HepG2 (cell line): ENCODE data around the gene INO80. TPM values are rescaled to one million over a fixed set of nuclear protein-coding genes. Genes with fewer than 3 reads are reported as not detected.

Source experiments
- ATAC-seq: fragments of 200-7000 bp; cut with Tn5 transposase; 3 replicates; pipeline ENCODE4 v1.9.1; 2020; ENCODE audit warnings: mild to moderate bottlenecking, moderate library complexity
- BruUV-seq: library from RNA; stranded (reverse); fragments of 400-500 nt; replicated peaks from 2 replicates; lab custom pipeline; 2021; lab: Mats Ljungman, UMichigan
- CTCF ChIA-PET: fragments of 300-600 bp; formaldehyde crosslinking; extraction: SDS; loops from one replicate; lab custom pipeline; 2021; ENCODE audit warnings: low total read pairs, inconsistent platforms, low intra/inter-chr PET ratio; lab: Yijun Ruan, JAX
- POLR2A ChIA-PET: fragments of 350-600 bp; sonication (Branson Sonifier 250); formaldehyde crosslinking; loops from one replicate; lab custom pipeline; 2020; ENCODE audit warnings: antibody characterized with exemption, inconsistent platforms; lab: Yijun Ruan, JAX
- DNase-seq: peaks from one replicate; pipeline ENCODE4 v3.0.0-alpha.2; 2015; ENCODE audit warnings: low spot score
- FAIRE-seq: peaks from 3 replicates; lab custom pipeline; 2011; peaks lifted over from hg19 to GRCh38; lab: Jason Lieb, UNC
- H2AFZ ChIP-seq: one replicate; pipeline ENCODE4 v1.6.1; 2011; ENCODE audit warnings: low read length, inconsistent platforms
- H3K27ac ChIP-seq: fragments of 300-600 bp; 3 replicates; pipeline ENCODE4 v1.8.0; 2011; ENCODE audit warnings: mixed run types, mild to moderate bottlenecking, mixed read lengths, low read length, inconsistent platforms; ENCODE audit not compliant: insufficient read depth; ENCODE audit errors: extremely low read length
- H3K27me3 ChIP-seq, 2 experiments: fragments of 200-600 bp in 1 of 2; 2 replicates in 1 of 2; 3 replicates in 1 of 2; pipeline versions ENCODE4 v1.6.0 to v1.8.0; 2011; ENCODE audit warnings: low read length in 2 of 2, mild to moderate bottlenecking in 2 of 2, moderate library complexity in 2 of 2, inconsistent platforms in 1 of 2; ENCODE audit not compliant: insufficient read depth in 2 of 2, control insufficient read depth in 1 of 2
- H3K36me3 ChIP-seq, 2 experiments: fragments of 200-600 bp in 1 of 2; replicated peaks in 1 of 2; 2 replicates in 1 of 2; 3 replicates in 1 of 2; pipeline versions ENCODE4 v1.5.1 to v1.8.0; 2011; ENCODE audit warnings: low read length in 2 of 2, inconsistent platforms in 1 of 2; ENCODE audit not compliant: insufficient read depth in 2 of 2, control insufficient read depth in 1 of 2
- H3K4me1 ChIP-seq: 2 replicates; pipeline ENCODE4 v1.5.1; 2012; ENCODE audit warnings: low read length, inconsistent platforms; ENCODE audit not compliant: insufficient read depth
- H3K4me2 ChIP-seq: 2 replicates; pipeline ENCODE4 v1.6.0; 2011; ENCODE audit warnings: low read depth, low read length, inconsistent platforms
- H3K4me3 ChIP-seq, 3 experiments: fragments of 200-600 bp in 1 of 3; sonication (generic), shearing (Covaris generic) in 1 of 3; replicated peaks in 1 of 3; 2 replicates each; pipeline ENCODE4 v1.5.1; 2011 to 2016; ENCODE audit warnings: low read length in 3 of 3, inconsistent platforms in 2 of 3, low read depth in 2 of 3, mild to moderate bottlenecking in 2 of 3, control low read depth in 1 of 3, mixed read lengths in 1 of 3; ENCODE audit not compliant: insufficient read depth in 1 of 3
- H3K79me2 ChIP-seq: one replicate; pipeline ENCODE4 v1.6.1; 2011; ENCODE audit warnings: low read length, inconsistent platforms; ENCODE audit not compliant: insufficient read depth
- H3K9ac ChIP-seq: 2 replicates; pipeline ENCODE4 v1.6.0; 2011; ENCODE audit warnings: mild to moderate bottlenecking, low read depth, low read length, inconsistent platforms; ENCODE audit not compliant: insufficient read depth
- H3K9me3 ChIP-seq: 2 replicates; pipeline ENCODE4 v1.5.1; 2012; ENCODE audit warnings: mild to moderate bottlenecking, low read length
- H4K20me1 ChIP-seq: 2 replicates; pipeline ENCODE4 v1.6.0; 2011; ENCODE audit warnings: inconsistent platforms, mild to moderate bottlenecking, low read length, moderate library complexity; ENCODE audit not compliant: insufficient read depth
- HMGXB4 ChIP-seq, 2 experiments: sonication (generic) in 1 of 2; formaldehyde crosslinking in 1 of 2; IDR thresholded peaks; 2 replicates each; pipeline versions ENCODE4 v1.4.0 to v1.6.1; 2018 to 2020; ENCODE audit warnings: missing genetic modification reagents in 2 of 2, borderline replicate concordance in 1 of 2, low read depth in 1 of 2, mild to moderate bottlenecking in 1 of 2, missing biosample characterization in 1 of 2
- HOXA3 ChIP-seq: sonication (generic); formaldehyde crosslinking; IDR thresholded peaks from 2 replicates; pipeline ENCODE4 v1.5.0; 2020; ENCODE audit warnings: missing genetic modification reagents
- IKZF1 ChIP-seq: fragments of 450-650 bp; IDR thresholded peaks from 2 replicates; pipeline ENCODE4 v1.7.1; 2016
- PATZ1 ChIP-seq: sonication (generic); formaldehyde crosslinking; IDR thresholded peaks from 2 replicates; pipeline ENCODE4 v1.4.0; 2020; ENCODE audit warnings: missing genetic modification reagents
- REL ChIP-seq: sonication (generic); formaldehyde crosslinking; conservative IDR thresholded peaks from 2 replicates; pipeline ENCODE4 v1.8.0; 2022; ENCODE audit warnings: mild to moderate bottlenecking, missing genetic modification reagents, moderate library complexity
- RNF219 ChIP-seq: sonication (generic); formaldehyde crosslinking; IDR thresholded peaks from 2 replicates; pipeline ENCODE4 v1.5.0; 2020; ENCODE audit warnings: mild to moderate bottlenecking, missing genetic modification reagents
- SCMH1 ChIP-seq: sonication (generic); formaldehyde crosslinking; IDR thresholded peaks from 2 replicates; pipeline ENCODE4 v1.9.0; 2021; ENCODE audit warnings: missing genetic modification reagents, mild to moderate bottlenecking, borderline replicate concordance
- ZMYM4 ChIP-seq: sonication (generic); formaldehyde crosslinking; IDR thresholded peaks from 2 replicates; pipeline ENCODE4 v1.8.1; 2023; ENCODE audit warnings: mild to moderate bottlenecking, missing genetic modification reagents
- ZNF547 ChIP-seq: sonication (generic); formaldehyde crosslinking; IDR thresholded peaks from 2 replicates; pipeline ENCODE4 v1.5.1; 2020; ENCODE audit warnings: mild to moderate bottlenecking, missing genetic modification reagents
- WGBS: methylation state at CpG from one replicate; pipeline ENCODE4 v1.1.6; 2017; ENCODE audit warnings: low lambda C conversion rate; 5-methylcytosine and 5-hydroxymethylcytosine counted together
- in situ Hi-C: cut with HindIII; loops from 2 replicates; pipeline ENCODE4 v1.10.0; 2017; ENCODE audit warnings: low pct_unique_long_range_greater_than_20kb; ENCODE audit not compliant: extremely low pct_ligation_motif_present
- intact Hi-C: fragments of 100-400 bp; cut with micrococcal nuclease; formaldehyde crosslinking; loops from one replicate; pipeline ENCODE4 v1.10.0; 2022; ENCODE audit not compliant: unreplicated experiment
- polyA plus RNA-seq, 8 experiments: library from polyadenylated mRNA; depleted of rRNA in 3 of 8; stranded (reverse) in 7 of 8; unstranded in 1 of 8; fragments of >200 nt; fragmentation: Illumina TruSeq in 4 of 8; extraction: Trizol in 4 of 8; gene quantifications; 2 replicates each; pipeline versions ENCODE4 v1.2.1 to v1.2.3, GENCODE V29; 2011 to 2016; ENCODE audit warnings: low read depth in 4 of 8, missing spikeins in 1 of 8, mixed read lengths in 1 of 8; ENCODE audit not compliant: insufficient read depth in 1 of 8
- total RNA-seq, 5 experiments: library from RNA; depleted of rRNA; stranded (reverse); fragments of >200 nt; fragmentation: Illumina TruSeq; extraction: Trizol; gene quantifications; 2 replicates each; pipeline ENCODE4 v1.2.3, GENCODE V29; 2016; ENCODE audit warnings: low read depth in 1 of 5
- TF ChIP-seq, protein P1 (sequence below): sonication (generic); formaldehyde crosslinking; IDR thresholded peaks from 2 replicates; pipeline ENCODE4 v1.5.1; 2020; ENCODE audit warnings: mild to moderate bottlenecking, missing genetic modification reagents, borderline replicate concordance

INO80 gene
- total and polyA plus RNA-seq, 2 of the 13 experiments (the other 11 are each of a cell fraction or from before 2014, with no cell fraction given), result 3.6 to 14.8 TPM

DNA sequence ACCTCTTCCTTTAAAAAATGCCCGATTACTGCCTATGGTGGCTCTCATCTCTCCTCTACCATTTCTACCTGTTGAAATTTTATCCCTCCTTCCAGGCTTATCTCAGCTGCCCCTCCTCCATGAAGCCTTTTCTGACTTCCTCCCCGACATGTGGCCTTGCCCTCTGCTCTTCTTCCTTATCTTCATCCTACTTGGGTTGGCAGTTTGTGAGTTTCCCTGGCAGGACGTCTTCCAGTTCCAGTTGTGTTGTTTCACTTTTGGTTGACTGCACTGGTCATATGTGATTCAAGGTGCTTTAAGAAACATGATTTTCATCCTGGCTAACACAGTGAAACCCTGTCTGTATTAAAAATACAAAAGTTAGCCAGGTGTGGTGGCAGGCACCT, 182.6 kb downstream of the INO80 start:
- ChIA-PET POLR2A (interaction anchor here (1.3 to 1.9 kb wide), 2 partner anchors 8 to 24 kb away, joined by 3 to 7 read pairs; no protein-coding TSS in a partner anchor), CTCF (no interaction called here)
- no peaks in the 10 kb centered on the region for H3K36me3 ChIP-seq
- no peak overlapping the region for H3K9ac ChIP-seq
- in situ Hi-C loops, result no loop called here
- ATAC-seq, result no peak
- peak overlapping the region; percentile 96 for H3K4me2 ChIP-seq
- H2AFZ ChIP-seq, result no peak overlapping the region
- intact Hi-C loops, result no loop called here
- BruUV-seq, result no TSS peak
- FAIRE-seq, result no peak
- peaks cover 9 to 31% of the 10 kb centered on the region in 2 experiments for H3K27me3 ChIP-seq
- no peak overlapping the region for H3K27ac ChIP-seq
- no peak for DNase-seq
- H3K4me3 ChIP-seq, result peak overlapping the region in 1 of 3 experiments; percentile 70; a peak in 1 of 6 replicates
- no peaks in the 10 kb centered on the region for H3K79me2 ChIP-seq
- peaks cover 94% of the 10 kb centered on the region for H3K4me1 ChIP-seq
- no peaks in the 10 kb centered on the region for H4K20me1 ChIP-seq
- H3K9me3 ChIP-seq, result no peaks in the 10 kb centered on the region
- 3% methylated on average over 3 of the region's 3 CpGs for WGBS
- 0 out of 2 replicates have a peak, but pooled peaks have one; percentile 29 for TF ChIP-seq REL (CRISPR knock-in tag)
- TF ChIP-seq HMGXB4 (CRISPR knock-in tag; IDR thresholded peaks at IDR 0.05; ENCODE audit: borderline replicate concordance in 1 of 2, low read depth in 1 of 2), result 0 out of 4 replicates have a peak, but pooled peaks of 1 of the 2 experiments have one; percentile 4
- TF ChIP-seq HOXA3, result no peak
- no peak for TF ChIP-seq PATZ1
- no peak for TF ChIP-seq ZMYM4
- TF ChIP-seq RNF219 (CRISPR knock-in tag), result no peak
- no peak for TF ChIP-seq IKZF1
- TF ChIP-seq SCMH1, result no peak
- TF ChIP-seq, protein P1, sequence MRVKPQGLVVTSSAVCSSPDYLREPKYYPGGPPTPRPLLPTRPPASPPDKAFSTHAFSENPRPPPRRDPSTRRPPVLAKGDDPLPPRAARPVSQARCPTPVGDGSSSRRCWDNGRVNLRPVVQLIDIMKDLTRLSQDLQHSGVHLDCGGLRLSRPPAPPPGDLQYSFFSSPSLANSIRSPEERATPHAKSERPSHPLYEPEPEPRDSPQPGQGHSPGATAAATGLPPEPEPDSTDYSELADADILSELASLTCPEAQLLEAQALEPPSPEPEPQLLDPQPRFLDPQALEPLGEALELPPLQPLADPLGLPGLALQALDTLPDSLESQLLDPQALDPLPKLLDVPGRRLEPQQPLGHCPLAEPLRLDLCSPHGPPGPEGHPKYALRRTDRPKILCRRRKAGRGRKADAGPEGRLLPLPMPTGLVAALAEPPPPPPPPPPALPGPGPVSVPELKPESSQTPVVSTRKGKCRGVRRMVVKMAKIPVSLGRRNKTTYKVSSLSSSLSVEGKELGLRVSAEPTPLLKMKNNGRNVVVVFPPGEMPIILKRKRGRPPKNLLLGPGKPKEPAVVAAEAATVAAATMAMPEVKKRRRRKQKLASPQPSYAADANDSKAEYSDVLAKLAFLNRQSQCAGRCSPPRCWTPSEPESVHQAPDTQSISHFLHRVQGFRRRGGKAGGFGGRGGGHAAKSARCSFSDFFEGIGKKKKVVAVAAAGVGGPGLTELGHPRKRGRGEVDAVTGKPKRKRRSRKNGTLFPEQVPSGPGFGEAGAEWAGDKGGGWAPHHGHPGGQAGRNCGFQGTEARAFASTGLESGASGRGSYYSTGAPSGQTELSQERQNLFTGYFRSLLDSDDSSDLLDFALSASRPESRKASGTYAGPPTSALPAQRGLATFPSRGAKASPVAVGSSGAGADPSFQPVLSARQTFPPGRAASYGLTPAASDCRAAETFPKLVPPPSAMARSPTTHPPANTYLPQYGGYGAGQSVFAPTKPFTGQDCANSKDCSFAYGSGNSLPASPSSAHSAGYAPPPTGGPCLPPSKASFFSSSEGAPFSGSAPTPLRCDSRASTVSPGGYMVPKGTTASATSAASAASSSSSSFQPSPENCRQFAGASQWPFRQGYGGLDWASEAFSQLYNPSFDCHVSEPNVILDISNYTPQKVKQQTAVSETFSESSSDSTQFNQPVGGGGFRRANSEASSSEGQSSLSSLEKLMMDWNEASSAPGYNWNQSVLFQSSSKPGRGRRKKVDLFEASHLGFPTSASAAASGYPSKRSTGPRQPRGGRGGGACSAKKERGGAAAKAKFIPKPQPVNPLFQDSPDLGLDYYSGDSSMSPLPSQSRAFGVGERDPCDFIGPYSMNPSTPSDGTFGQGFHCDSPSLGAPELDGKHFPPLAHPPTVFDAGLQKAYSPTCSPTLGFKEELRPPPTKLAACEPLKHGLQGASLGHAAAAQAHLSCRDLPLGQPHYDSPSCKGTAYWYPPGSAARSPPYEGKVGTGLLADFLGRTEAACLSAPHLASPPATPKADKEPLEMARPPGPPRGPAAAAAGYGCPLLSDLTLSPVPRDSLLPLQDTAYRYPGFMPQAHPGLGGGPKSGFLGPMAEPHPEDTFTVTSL, result 0 out of 2 replicates have a peak, but pooled peaks have one; percentile 5
- no peak for TF ChIP-seq ZNF547 (CRISPR knock-in tag)
